ENCODE results near the gene GAS2L2. TPM values are rescaled to one million over a fixed set of nuclear protein-coding genes. Genes with fewer than 3 reads are reported as not detected.

The GAS2L2 gene
- total RNA-seq, 1 experiment from 2014 or later, result 0.23 TPM

DNA sequence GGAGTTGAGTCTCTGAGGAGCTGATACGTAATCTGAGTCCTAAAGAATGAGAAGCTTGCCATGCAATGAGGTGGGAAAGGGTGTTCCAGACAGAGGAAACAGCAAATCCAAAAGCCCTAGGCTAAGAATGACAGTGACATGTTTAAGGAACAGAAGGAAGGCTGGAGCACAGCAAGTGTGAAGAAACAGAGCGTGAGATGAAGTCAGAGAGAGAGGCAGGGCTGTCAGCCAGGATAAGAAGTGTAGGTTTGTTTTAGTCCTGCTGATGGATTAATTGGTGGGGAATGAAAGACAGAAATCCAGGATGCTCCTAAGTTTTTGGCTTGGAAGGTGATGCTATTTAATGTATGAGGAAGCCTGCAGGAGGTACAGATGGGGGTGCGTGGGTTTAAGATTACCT, 27.9 kb upstream of the GAS2L2 start:
- POLR2A ChIA-PET, result interaction anchor here (26.1 to 27.6 kb wide), 3 partner anchors 6 to 28 kb away, joined by 489 to 736 read pairs (median 736); partner anchors contain the start of genes MMP28 and TAF15
- H3K27ac Mint-ChIP-seq (ENCODE audit: low read depth, unreplicated experiment), result no peak overlapping the region
- peaks cover 49% of the 10 kb centered on the region for H3K4me1 Mint-ChIP-seq (ENCODE audit: insufficient read depth, unreplicated experiment)
- DNase-seq (ENCODE audit: unreplicated experiment), result no peak
- intact Hi-C loops (cut with micrococcal nuclease), result no loop called here
- H3K4me3 Mint-ChIP-seq (ENCODE audit: unreplicated experiment), result no peak overlapping the region
- BruUV-seq (replicated peaks), result no TSS peak
- H3K27me3 Mint-ChIP-seq (ENCODE audit: insufficient read depth, unreplicated experiment), result no peaks in the 10 kb centered on the region
- no peaks in the 10 kb centered on the region for H3K9me3 Mint-ChIP-seq (ENCODE audit: unreplicated experiment)
- CTCF ChIA-PET, result interaction anchor here (0.6 to 30.0 kb wide), 8 partner anchors 14 to 153 kb away, joined by 3 to 684 read pairs (median 5); partner anchors contain the start of gene TAF15
- TF ChIP-seq, protein P1, sequence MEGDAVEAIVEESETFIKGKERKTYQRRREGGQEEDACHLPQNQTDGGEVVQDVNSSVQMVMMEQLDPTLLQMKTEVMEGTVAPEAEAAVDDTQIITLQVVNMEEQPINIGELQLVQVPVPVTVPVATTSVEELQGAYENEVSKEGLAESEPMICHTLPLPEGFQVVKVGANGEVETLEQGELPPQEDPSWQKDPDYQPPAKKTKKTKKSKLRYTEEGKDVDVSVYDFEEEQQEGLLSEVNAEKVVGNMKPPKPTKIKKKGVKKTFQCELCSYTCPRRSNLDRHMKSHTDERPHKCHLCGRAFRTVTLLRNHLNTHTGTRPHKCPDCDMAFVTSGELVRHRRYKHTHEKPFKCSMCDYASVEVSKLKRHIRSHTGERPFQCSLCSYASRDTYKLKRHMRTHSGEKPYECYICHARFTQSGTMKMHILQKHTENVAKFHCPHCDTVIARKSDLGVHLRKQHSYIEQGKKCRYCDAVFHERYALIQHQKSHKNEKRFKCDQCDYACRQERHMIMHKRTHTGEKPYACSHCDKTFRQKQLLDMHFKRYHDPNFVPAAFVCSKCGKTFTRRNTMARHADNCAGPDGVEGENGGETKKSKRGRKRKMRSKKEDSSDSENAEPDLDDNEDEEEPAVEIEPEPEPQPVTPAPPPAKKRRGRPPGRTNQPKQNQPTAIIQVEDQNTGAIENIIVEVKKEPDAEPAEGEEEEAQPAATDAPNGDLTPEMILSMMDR (IDR thresholded peaks at IDR 0.05; ENCODE audit: unreplicated experiment), result no peak
- H3K36me3 Mint-ChIP-seq (ENCODE audit: insufficient read depth, unreplicated experiment), result peaks cover 53% of the 10 kb centered on the region

DNA sequence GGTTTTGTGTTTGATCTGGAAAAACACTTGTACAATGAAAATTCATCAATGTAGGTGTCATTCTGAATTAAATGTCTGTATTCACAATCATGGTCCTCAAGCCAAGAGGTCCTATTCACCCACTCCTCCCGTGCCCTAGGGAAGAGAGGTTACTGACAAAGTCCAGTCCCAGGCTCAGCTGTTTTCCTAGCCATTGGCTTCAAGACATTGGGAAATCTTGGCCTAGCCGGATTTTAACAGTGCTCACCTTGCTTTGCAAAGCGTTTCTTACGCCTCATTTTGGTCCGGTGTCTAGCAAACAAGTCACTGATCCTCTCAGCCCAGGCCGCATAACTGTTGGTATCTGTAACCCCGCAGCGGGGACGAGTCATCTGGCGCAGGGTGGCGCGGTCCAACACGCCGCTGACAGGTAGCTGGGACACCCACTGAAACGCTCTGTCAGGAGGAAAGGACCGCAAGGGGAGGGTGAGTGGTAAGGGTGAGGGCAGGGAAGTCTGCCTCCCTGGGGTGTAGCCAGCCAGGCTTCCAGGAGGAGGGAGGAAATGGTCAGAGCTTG, 25.7 kb upstream of the GAS2L2 start:
- H3K27ac Mint-ChIP-seq (ENCODE audit: low read depth, unreplicated experiment), result peak overlapping the region; percentile 82
- intact Hi-C loops (cut with micrococcal nuclease), result no loop called here
- H3K27me3 Mint-ChIP-seq (ENCODE audit: insufficient read depth, unreplicated experiment), result no peaks in the 10 kb centered on the region
- TF ChIP-seq, protein P1 (IDR thresholded peaks at IDR 0.05; ENCODE audit: unreplicated experiment), result no peak
- peaks cover 42% of the 10 kb centered on the region for H3K36me3 Mint-ChIP-seq (ENCODE audit: insufficient read depth, unreplicated experiment)
- DNase-seq (ENCODE audit: unreplicated experiment), result peak; percentile 70
- H3K9me3 Mint-ChIP-seq (ENCODE audit: unreplicated experiment), result no peaks in the 10 kb centered on the region
- ChIA-PET CTCF (interaction anchor here (0.7 to 30.0 kb wide), 7 partner anchors 10 to 30 kb away, joined by 3 to 684 read pairs (median 7); partner anchors contain the start of genes MMP28 and TAF15), POLR2A (interaction anchor here (0.9 to 27.6 kb wide), 4 partner anchors 4 to 770 kb away, joined by 4 to 736 read pairs (median 612); partner anchors contain the start of genes MMP28 and TAF15)
- peaks cover 48% of the 10 kb centered on the region for H3K4me1 Mint-ChIP-seq (ENCODE audit: insufficient read depth, unreplicated experiment)
- BruUV-seq (replicated peaks), result TSS peak; percentile 66
- peak overlapping the region; percentile 62 for H3K4me3 Mint-ChIP-seq (ENCODE audit: unreplicated experiment)

DNA sequence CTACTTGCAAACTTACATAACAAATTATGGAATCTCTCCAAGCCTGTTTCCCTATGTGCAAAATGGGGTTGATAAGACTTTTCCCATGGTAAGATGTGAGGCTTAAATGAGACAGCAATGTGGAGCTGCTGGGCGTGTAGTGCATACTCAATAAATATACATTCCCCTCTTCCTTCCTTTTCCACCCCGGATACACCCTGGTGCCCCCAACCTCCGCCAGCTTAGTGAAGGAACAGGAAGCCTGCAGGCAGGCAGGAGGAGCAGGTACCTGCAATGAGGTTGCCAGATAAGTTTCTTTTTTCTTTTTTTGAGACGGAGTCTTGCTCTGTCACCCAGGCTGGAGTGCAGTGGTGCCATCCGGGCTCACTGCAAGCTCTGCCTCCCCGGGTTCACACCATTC, 22.5 kb upstream of the GAS2L2 start:
- DNase-seq (ENCODE audit: unreplicated experiment), result no peak
- H3K36me3 Mint-ChIP-seq (ENCODE audit: insufficient read depth, unreplicated experiment), result peaks cover 31% of the 10 kb centered on the region
- TF ChIP-seq, protein P1 (IDR thresholded peaks at IDR 0.05; ENCODE audit: unreplicated experiment), result no peak
- intact Hi-C loops (cut with micrococcal nuclease), result no loop called here
- CTCF ChIA-PET, result interaction anchor here (0.6 to 30.0 kb wide), 6 partner anchors 9 to 163 kb away, joined by 3 to 684 read pairs (median 15); partner anchors contain the start of gene TAF15
- no peaks in the 10 kb centered on the region for H3K27me3 Mint-ChIP-seq (ENCODE audit: insufficient read depth, unreplicated experiment)
- H3K9me3 Mint-ChIP-seq (ENCODE audit: unreplicated experiment), result no peaks in the 10 kb centered on the region
- H3K4me3 Mint-ChIP-seq (ENCODE audit: unreplicated experiment), result no peak overlapping the region
- no peak overlapping the region for H3K27ac Mint-ChIP-seq (ENCODE audit: low read depth, unreplicated experiment)
- peaks cover 37% of the 10 kb centered on the region for H3K4me1 Mint-ChIP-seq (ENCODE audit: insufficient read depth, unreplicated experiment)
- no TSS peak for BruUV-seq (replicated peaks)
- POLR2A ChIA-PET, result interaction anchor here (0.8 to 27.6 kb wide), 6 partner anchors 9 to 33 kb away, joined by 3 to 736 read pairs (median 5); partner anchors contain the start of genes MMP28 and TAF15

DNA sequence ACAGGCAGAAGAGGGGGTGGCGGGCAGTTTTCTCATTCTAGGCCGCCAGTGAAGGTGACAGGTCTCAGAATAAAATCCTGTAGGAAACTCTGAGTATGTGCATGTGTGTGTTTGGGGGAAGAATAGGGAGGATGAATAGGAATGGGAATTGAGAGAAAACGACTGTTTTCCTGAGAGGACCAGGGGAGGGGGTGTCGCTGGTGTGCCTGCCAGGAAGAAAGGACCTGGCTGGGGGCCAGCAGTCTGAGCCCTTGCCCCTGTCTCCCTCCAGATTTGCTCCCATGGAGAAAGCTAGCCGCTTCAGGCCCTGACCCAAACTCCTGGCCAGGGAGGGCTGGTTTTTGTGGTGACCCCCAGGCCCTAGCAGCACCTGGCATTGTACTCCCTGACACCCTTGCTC, 22.0 kb upstream of the GAS2L2 start:
- Mint-ChIP-seq H3K27ac (ENCODE audit: low read depth, unreplicated experiment) (peak overlapping the region; percentile 80), H3K36me3 (ENCODE audit: insufficient read depth, unreplicated experiment) (peaks cover 28% of the 10 kb centered on the region), H3K4me1 (ENCODE audit: insufficient read depth, unreplicated experiment) (peaks cover 37% of the 10 kb centered on the region), H3K9me3 (ENCODE audit: unreplicated experiment) (no peaks in the 10 kb centered on the region), H3K27me3 (ENCODE audit: insufficient read depth, unreplicated experiment) (no peaks in the 10 kb centered on the region), H3K4me3 (ENCODE audit: unreplicated experiment) (no peak overlapping the region)
- BruUV-seq (replicated peaks), result no TSS peak
- TF ChIP-seq, protein P1 (IDR thresholded peaks at IDR 0.05; ENCODE audit: unreplicated experiment), result no peak
- CTCF ChIA-PET, result interaction anchor here (0.6 to 30.0 kb wide), 6 partner anchors 9 to 162 kb away, joined by 3 to 684 read pairs (median 15); partner anchors contain the start of gene TAF15
- DNase-seq (ENCODE audit: unreplicated experiment), result no peak
- POLR2A ChIA-PET, result interaction anchor here (0.8 to 27.6 kb wide), 6 partner anchors 8 to 34 kb away, joined by 3 to 736 read pairs (median 5); partner anchors contain the start of genes MMP28 and TAF15
- intact Hi-C loops (cut with micrococcal nuclease), result no loop called here
